Adrenal gland (tissue), 5 donors: ENCODE results near the gene CDKAL1.
"Not testable (repeated sequence)": the region's sequence is repeated elsewhere in the genome, so short reads cannot be mapped to it uniquely, and the experiment has no call there.

Experiments used
- CTCF ChIP-seq, 6 experiments: fragments of 450-650 bp in 4 of 6; fragments of 200-600 bp in 2 of 6; sonication (generic) in 1 of 6; IDR thresholded peaks; 1 replicate in 5 of 6; 2 replicates in 1 of 6; pipeline versions ENCODE4 v1.5.1 to v1.8.0; 2016 to 2021; ENCODE audit warnings: antibody characterized with exemption in 6 of 6, mild to moderate bottlenecking in 2 of 6, moderate library complexity in 1 of 6
- POLR2A ChIP-seq, 2 donors: fragments of 450-650 bp; IDR thresholded peaks; one replicate each; pipeline ENCODE4 v1.6.1; 2017; ENCODE audit warnings: antibody characterized with exemption in 2 of 2, mild to moderate bottlenecking in 2 of 2, moderate library complexity in 1 of 2
- donor health status: DM: no; HTN: no; CAD: no.

GRCh38 chr6:20609924-20610323, 75.7 kb downstream of the CDKAL1 start:
- not testable (repeated sequence) for TF ChIP-seq POLR2A, CTCF (IDR thresholded peaks at IDR 0.05)
